MM.1S (cell line): ENCODE data around the gene VPS4A.
A peak's percentile ranks its signal among the peaks of the same experiment; 100 is the strongest.

Source experiments
- CTCF ChIP-seq: fragments of 300-600 bp; sonication (generic); IDR thresholded peaks from 2 replicates; pipeline ENCODE4 v1.5.1; 2016; ENCODE audit warnings: antibody characterized with exemption, low read length, mixed read lengths
- EZH2 ChIP-seq: fragments of 300-600 bp; sonication (generic); optimal IDR thresholded peaks from 2 replicates; pipeline ENCODE3; 2017; ENCODE audit warnings: low read depth, mild to moderate bottlenecking, antibody characterized with exemption, low read length, mixed read lengths
- EZH2phosphoT487 ChIP-seq: fragments of 300-600 bp; sonication (generic); IDR thresholded peaks from 2 replicates; pipeline ENCODE4 v1.6.1; 2018; ENCODE audit warnings: antibody characterized with exemption, low read length

GRCh38 chr16:69311533-69312387 is 610 bp downstream of the VPS4A start:
- no peak for TF ChIP-seq EZH2phosphoT487
- TF ChIP-seq CTCF, result peak; percentile 13; the same call in 1 of the 2 replicates
- TF ChIP-seq EZH2, result no peak
